Thoracic aorta (tissue), 2 donors: ENCODE measurements around the gene SALL3. TPM values are rescaled to one million over a fixed set of nuclear protein-coding genes. Genes with fewer than 3 reads are reported as not detected.

Source experiments
- ATAC-seq: fragments of 150-250 bp; one replicate; pipeline ENCODE4 v1.8.0; 2017; ENCODE audit warnings: low read depth; ENCODE audit not compliant: insufficient number of reproducible peaks, low FRiP score
- DNase-seq: peaks from one replicate; pipeline ENCODE4 v3.0.0-alpha.2; 2020; ENCODE audit warnings: low spot score
- H3K27ac ChIP-seq, 2 donors: fragments of 200-600 bp; sonication (generic); 1 replicate in 1 of 2; 2 replicates in 1 of 2; pipeline ENCODE4 v1.5.1; 2016; ENCODE audit warnings: mild to moderate bottlenecking in 2 of 2, moderate library complexity in 2 of 2
- H3K27me3 ChIP-seq: fragments of 200-600 bp; sonication (generic); replicated peaks from 2 replicates; pipeline ENCODE4 v1.6.0; 2016; ENCODE audit warnings: mild to moderate bottlenecking; ENCODE audit not compliant: insufficient read depth
- H3K36me3 ChIP-seq: fragments of 200-600 bp; sonication (generic); one replicate; pipeline ENCODE4 v1.5.1; 2016
- H3K4me1 ChIP-seq, 2 donors: fragments of 200-600 bp; sonication (generic); 1 replicate in 1 of 2; 2 replicates in 1 of 2; pipeline versions ENCODE4 v1.5.1 to v1.6.0; 2016; ENCODE audit warnings: low read depth in 2 of 2, mild to moderate bottlenecking in 1 of 2; ENCODE audit not compliant: control insufficient read depth in 1 of 2
- H3K4me3 ChIP-seq: fragments of 200-600 bp; sonication (generic); 2 replicates; pipeline ENCODE4 v1.5.1; 2016; ENCODE audit warnings: mild to moderate bottlenecking
- H3K9me3 ChIP-seq: fragments of 200-600 bp; sonication (generic); 2 replicates; pipeline ENCODE4 v1.5.1; 2016
- CTCF ChIP-seq: fragments of 200-600 bp; sonication (generic); IDR thresholded peaks from one replicate; pipeline ENCODE4 v1.5.1; 2019; ENCODE audit warnings: antibody characterized with exemption
- total RNA-seq, 2 donors: library from RNA; depleted of rRNA; stranded (reverse); fragments of >200 nt; gene quantifications; one replicate each; pipeline versions ENCODE4 v1.1.0 to v1.2.3, GENCODE V29; 2016

The SALL3 gene
- total RNA-seq, 2 donors from 2014 or later = not detected

- peaks cover 5 to 14% of the 10 kb centered on the region in 2 donors for H3K4me1 ChIP-seq
- DNase-seq = no peak
- H3K36me3 ChIP-seq = no peaks in the 10 kb centered on the region
- TF ChIP-seq CTCF = no peak
- H3K27me3 ChIP-seq = peaks cover 17% of the 10 kb centered on the region
- no peak overlapping the region for H3K27ac ChIP-seq
- no peak overlapping the region for H3K4me3 ChIP-seq
- no peak for ATAC-seq
- no peaks in the 10 kb centered on the region for H3K9me3 ChIP-seq
These were observed 5.5 kb downstream of the SALL3 start for GRCh38 chr18:78984941-78985784.

- H3K4me3 ChIP-seq = no peak overlapping the region
- peaks cover 17% of the 10 kb centered on the region for H3K27me3 ChIP-seq
- H3K4me1 ChIP-seq = peaks cover 2 to 5% of the 10 kb centered on the region in 2 donors
- no peaks in the 10 kb centered on the region for H3K36me3 ChIP-seq
- TF ChIP-seq CTCF = peak; percentile 17
- ATAC-seq (no peak), DNase-seq (no peak)
- H3K9me3 ChIP-seq = no peaks in the 10 kb centered on the region
- no peak overlapping the region for H3K27ac ChIP-seq
These were observed 6.4 kb downstream of the SALL3 start for GRCh38 chr18:78986018-78986481.

- Histone ChIP-seq H3K27me3 (no peaks in the 10 kb centered on the region), H3K36me3 (no peaks in the 10 kb centered on the region), H3K27ac (no peak overlapping the region), H3K4me1 (no peaks in the 10 kb centered on the region), H3K9me3 (no peaks in the 10 kb centered on the region), H3K4me3 (no peak overlapping the region)
- ATAC-seq (no peak), DNase-seq (no peak)
- no peak for TF ChIP-seq CTCF
These were observed 11.8 kb downstream of the SALL3 start for GRCh38 chr18:78991446-78991845.

GRCh38 chr18:78992041-78993011 lies 12.7 kb downstream of the SALL3 start:
- Histone ChIP-seq H3K4me3 (no peak overlapping the region), H3K4me1 (no peaks in the 10 kb centered on the region), H3K27ac (no peak overlapping the region), H3K27me3 (no peaks in the 10 kb centered on the region), H3K9me3 (no peaks in the 10 kb centered on the region), H3K36me3 (no peaks in the 10 kb centered on the region)
- no peak for TF ChIP-seq CTCF
- ATAC-seq = no peak
- DNase-seq = no peak
